ENCODE results near the gene NOX1. TPM values are rescaled to one million over a fixed set of nuclear protein-coding genes. Genes with fewer than 3 reads are reported as not detected.
"Not testable (repeated sequence)": the region's sequence is repeated elsewhere in the genome, so short reads cannot be mapped to it uniquely, and the experiment has no call there.

Gene NOX1
- polyA plus RNA-seq, 5 donors, result 0.48 to 1.0 (median 0.75) TPM

- DNase-seq, result peak; percentile 79 to 83
Measured at GRCh38 chrX:100819837-100820666, 54.1 kb downstream of the NOX1 start, which contains the start of gene CSTF2. CSTF2 (plus strand) TSS chrX:100820391; CDS start chrX:100820417, 26 bp downstream.

GRCh38 chrX:100819534-100819836 is 54.7 kb downstream of the NOX1 start:
- no peak for DNase-seq

- no peak for DNase-seq
Measured at GRCh38 chrX:100817340-100817739, 56.8 kb downstream of the NOX1 start.

- DNase-seq, result no peak
Measured at GRCh38 chrX:100812216-100813158, 61.7 kb downstream of the NOX1 start.

- not testable (repeated sequence) for DNase-seq
Measured at GRCh38 chrX:100808265-100808664, 65.9 kb downstream of the NOX1 start.

- no peak for DNase-seq
Measured at GRCh38 chrX:100804780-100805179, 69.4 kb downstream of the NOX1 start.

- no peak for DNase-seq
Measured at GRCh38 chrX:100802843-100803242, 71.3 kb downstream of the NOX1 start.

- no peak for DNase-seq
Measured at GRCh38 chrX:100798484-100799214, 75.5 kb downstream of the NOX1 start.

- DNase-seq, result no peak
Measured at GRCh38 chrX:100797359-100797758, 76.8 kb downstream of the NOX1 start.

GRCh38 chrX:100796371-100796770 is 77.8 kb downstream of the NOX1 start:
- not testable (repeated sequence) for DNase-seq

Other genes with a start within 250 kb of the NOX1 start
- 100 to 1,000 TPM in 3 of 5 donors, 10 to 100 TPM in 2; 86.6 to 126 (median 118) TPM for gene TSPAN6, start 237.6 kb downstream of the NOX1 start, polyA plus RNA-seq (ENCODE audit: insufficient read depth in 1 of 5, insufficient read length in 5 of 5, low replicate concordance in 1 of 5)
- 10 to 100 TPM; 30.1 to 37.2 (median 32.0) TPM for gene SRPX2, start 230.2 kb downstream of the NOX1 start, polyA plus RNA-seq (ENCODE audit: insufficient read depth in 1 of 5, insufficient read length in 5 of 5, low replicate concordance in 1 of 5)
- gene SYTL4, start 142.2 kb downstream of the NOX1 start, polyA plus RNA-seq (ENCODE audit: insufficient read depth in 1 of 5, insufficient read length in 5 of 5, low replicate concordance in 1 of 5), result 10 to 100 TPM; 10.5 to 13.7 (median 11.8) TPM
- gene CSTF2, start 54.0 kb downstream of the NOX1 start, polyA plus RNA-seq (ENCODE audit: insufficient read depth in 1 of 5, insufficient read length in 5 of 5, low replicate concordance in 1 of 5), result 10 to 100 TPM; 19.6 to 23.4 (median 20.9) TPM
- 1 to 10 TPM; 1.7 to 3.0 (median 2.1) TPM for gene XKRX, start 54.6 kb upstream of the NOX1 start, polyA plus RNA-seq (ENCODE audit: insufficient read depth in 1 of 5, insufficient read length in 5 of 5, low replicate concordance in 1 of 5)
- 1 to 10 TPM in 1 of 5 donors, under 1 TPM in 4; 0.26 to 1.0 (median 0.36) TPM for gene ARL13A, start 95.3 kb upstream of the NOX1 start, polyA plus RNA-seq (ENCODE audit: insufficient read depth in 1 of 5, insufficient read length in 5 of 5, low replicate concordance in 1 of 5)
- gene TRMT2B, start 177.8 kb upstream of the NOX1 start, polyA plus RNA-seq (ENCODE audit: insufficient read depth in 1 of 5, insufficient read length in 5 of 5, low replicate concordance in 1 of 5), result 10 to 100 TPM in 4 of 5 donors, 1 to 10 TPM in 1; 9.6 to 12.8 (median 12.3) TPM
- 10 to 100 TPM in 4 of 5 donors, 1 to 10 TPM in 1; 9.0 to 17.1 (median 13.5) TPM for gene TMEM35A, start 204.5 kb upstream of the NOX1 start, polyA plus RNA-seq (ENCODE audit: insufficient read depth in 1 of 5, insufficient read length in 5 of 5, low replicate concordance in 1 of 5)
- gene CENPI, start 223.8 kb upstream of the NOX1 start, polyA plus RNA-seq (ENCODE audit: insufficient read depth in 1 of 5, insufficient read length in 5 of 5, low replicate concordance in 1 of 5), result 10 to 100 TPM in 2 of 5 donors, 1 to 10 TPM in 3; 5.4 to 17.1 (median 8.8) TPM

All from right lung (tissue), 5 donors.